Upper lobe of left lung (tissue), 6 donors: Measurements from ENCODE around the gene PRKAR1B. TPM values are rescaled to one million over a fixed set of nuclear protein-coding genes. Genes with fewer than 3 reads are reported as not detected.
A peak's percentile ranks its signal among the peaks of the same experiment; 100 is the strongest.

Experiments
- ATAC-seq, 2 donors: fragments of 200-7000 bp; cut with Tn5 transposase; one replicate each; pipeline ENCODE4 v1.9.1; 2022; ENCODE audit warnings: mild to moderate bottlenecking in 2 of 2, moderate library complexity in 2 of 2; ENCODE audit not compliant: low FRiP score in 2 of 2
- DNase-seq, 2 donors: peaks; one replicate each; pipeline ENCODE4 v3.0.0-alpha.2; 2019 to 2020
- H3K27ac ChIP-seq, 4 donors: fragments of 200-600 bp; sonication (generic); one replicate each; pipeline ENCODE4 v1.5.1; 2016 to 2019
- H3K27me3 ChIP-seq, 4 donors: fragments of 200-600 bp; sonication (generic); one replicate each; pipeline ENCODE4 v1.5.1; 2017 to 2019
- H3K36me3 ChIP-seq, 4 donors: fragments of 200-600 bp; sonication (generic); one replicate each; pipeline ENCODE4 v1.5.1; 2016 to 2019
- H3K4me1 ChIP-seq, 4 donors: fragments of 200-600 bp; sonication (generic); one replicate each; pipeline ENCODE4 v1.5.1; 2018 to 2019
- H3K4me3 ChIP-seq, 4 donors: fragments of 200-600 bp; sonication (generic); one replicate each; pipeline ENCODE4 v1.5.1; 2017 to 2019; ENCODE audit warnings: mild to moderate bottlenecking in 2 of 4, moderate library complexity in 1 of 4
- H3K9me3 ChIP-seq, 4 donors: fragments of 200-600 bp; sonication (generic); one replicate each; pipeline ENCODE4 v1.5.1; 2018 to 2019
- EP300 ChIP-seq, 4 donors: sonication (generic); formaldehyde crosslinking; IDR thresholded peaks; one replicate each; pipeline ENCODE4 v1.5.1; 2017; ENCODE audit warnings: antibody characterized with exemption in 4 of 4, control low read depth in 2 of 4
- POLR2A ChIP-seq, 4 donors: fragments of 450-650 bp; IDR thresholded peaks; one replicate each; pipeline ENCODE4 v1.5.1; 2016 to 2017; ENCODE audit warnings: antibody characterized with exemption in 4 of 4, mild to moderate bottlenecking in 2 of 4
- POLR2AphosphoS5 ChIP-seq, 2 donors: sonication (generic); formaldehyde crosslinking; IDR thresholded peaks; one replicate each; pipeline ENCODE4 v1.5.1; 2017; ENCODE audit warnings: antibody characterized with exemption in 2 of 2
- WGBS, 2 donors: methylation state at CpG; one replicate each; pipeline ENCODE4 v1.1.5; 2017 to 2018; 5-methylcytosine and 5-hydroxymethylcytosine counted together
- total RNA-seq, 6 donors: library from RNA; depleted of rRNA in 4 of 6; stranded (reverse); fragments of >200 nt in 4 of 6; gene quantifications; one replicate each; pipeline versions ENCODE4 v1.1.0 to v1.2.1, GENCODE V29; 2016 to 2021
- TF ChIP-seq, protein P1 (sequence below), 6 experiments: fragments of 450-650 bp in 4 of 6; fragments of 200-600 bp in 2 of 6; sonication (generic) in 2 of 6; IDR thresholded peaks; one replicate each; pipeline ENCODE4 v1.5.1; 2016 to 2019; ENCODE audit warnings: antibody characterized with exemption in 6 of 6
- donor health status: DM: no; HTN: no; CAD: no; lungs with moderate emphysema.
- donor health status: DM: no; HTN: yes; CAD: no; lungs with severe emphysema.

The PRKAR1B gene
- total RNA-seq, 6 donors from 2014 or later = 10.3 to 24.4 (median 20.9) TPM

DNA sequence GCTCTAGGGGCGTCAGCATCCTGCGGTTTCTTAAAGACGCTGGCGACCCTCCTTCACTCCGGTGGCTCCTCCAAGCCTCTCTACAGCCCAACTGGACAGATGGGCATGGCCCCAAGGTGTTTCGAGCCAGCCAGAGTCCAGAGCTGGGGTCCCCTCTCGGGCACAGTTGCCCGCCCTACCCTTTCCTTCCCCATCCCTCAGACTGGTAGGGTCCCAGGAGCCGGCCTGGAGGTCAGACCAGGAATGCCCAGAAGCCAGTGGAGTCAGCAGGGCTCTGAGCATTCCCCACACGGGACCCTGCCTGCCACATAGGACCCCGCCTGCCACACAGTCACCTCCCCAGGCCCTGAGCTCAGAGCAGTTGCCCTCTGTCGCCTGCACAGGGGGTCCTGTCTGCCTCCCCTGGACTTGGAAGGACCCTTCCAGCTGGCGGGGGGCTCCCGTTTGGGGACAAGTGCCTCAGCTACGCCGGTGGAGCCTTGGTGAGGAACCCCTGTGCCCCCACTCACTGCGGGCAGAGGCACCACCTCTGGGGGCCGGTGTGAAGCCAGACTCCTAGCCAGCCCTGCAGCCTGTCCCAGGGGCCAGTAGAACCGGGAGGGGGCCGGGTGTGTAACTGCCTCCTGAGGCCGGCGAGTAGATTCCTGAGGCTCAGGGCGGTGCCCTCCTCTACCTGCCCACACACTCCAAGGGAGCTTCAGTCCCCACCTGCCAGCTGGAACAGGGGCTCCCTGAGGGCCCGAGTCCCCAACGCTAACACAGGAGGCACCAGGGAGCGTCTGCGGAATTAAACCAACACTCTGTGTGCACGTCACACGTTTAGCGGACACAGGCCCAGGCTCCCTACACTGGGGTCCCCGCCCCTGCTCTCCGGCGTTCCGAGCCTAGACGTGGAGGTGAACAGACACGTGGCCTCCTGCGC is 188.1 kb downstream of the PRKAR1B start:
- ATAC-seq (peak in 1 of 2 donors; percentile 68), DNase-seq (peak; percentile 55 to 71)
- peaks cover 0 to 4% (median 0%) of the 10 kb centered on the region in 4 donors for H3K9me3 ChIP-seq
- WGBS, 2 donors = 68 to 80% methylated on average over 17 to 34 of the region's 37 CpGs
- H3K27ac ChIP-seq = peak overlapping the region; percentile 65 to 81 (median 72)
- peak overlapping the region in 1 of 4 donors; percentile 0 for H3K4me3 ChIP-seq
- TF ChIP-seq, protein P1, sequence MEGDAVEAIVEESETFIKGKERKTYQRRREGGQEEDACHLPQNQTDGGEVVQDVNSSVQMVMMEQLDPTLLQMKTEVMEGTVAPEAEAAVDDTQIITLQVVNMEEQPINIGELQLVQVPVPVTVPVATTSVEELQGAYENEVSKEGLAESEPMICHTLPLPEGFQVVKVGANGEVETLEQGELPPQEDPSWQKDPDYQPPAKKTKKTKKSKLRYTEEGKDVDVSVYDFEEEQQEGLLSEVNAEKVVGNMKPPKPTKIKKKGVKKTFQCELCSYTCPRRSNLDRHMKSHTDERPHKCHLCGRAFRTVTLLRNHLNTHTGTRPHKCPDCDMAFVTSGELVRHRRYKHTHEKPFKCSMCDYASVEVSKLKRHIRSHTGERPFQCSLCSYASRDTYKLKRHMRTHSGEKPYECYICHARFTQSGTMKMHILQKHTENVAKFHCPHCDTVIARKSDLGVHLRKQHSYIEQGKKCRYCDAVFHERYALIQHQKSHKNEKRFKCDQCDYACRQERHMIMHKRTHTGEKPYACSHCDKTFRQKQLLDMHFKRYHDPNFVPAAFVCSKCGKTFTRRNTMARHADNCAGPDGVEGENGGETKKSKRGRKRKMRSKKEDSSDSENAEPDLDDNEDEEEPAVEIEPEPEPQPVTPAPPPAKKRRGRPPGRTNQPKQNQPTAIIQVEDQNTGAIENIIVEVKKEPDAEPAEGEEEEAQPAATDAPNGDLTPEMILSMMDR (IDR thresholded peaks at IDR 0.05) = no peak
- TF ChIP-seq POLR2A (IDR thresholded peaks at IDR 0.05) = peak in 1 of 4 donors; percentile 27
- TF ChIP-seq POLR2AphosphoS5 (IDR thresholded peaks at IDR 0.05) = no peak
- peaks cover 14 to 21% (median 17%) of the 10 kb centered on the region in 4 donors for H3K4me1 ChIP-seq
- no peaks in the 10 kb centered on the region for H3K27me3 ChIP-seq
- no peaks in the 10 kb centered on the region for H3K36me3 ChIP-seq

DNA sequence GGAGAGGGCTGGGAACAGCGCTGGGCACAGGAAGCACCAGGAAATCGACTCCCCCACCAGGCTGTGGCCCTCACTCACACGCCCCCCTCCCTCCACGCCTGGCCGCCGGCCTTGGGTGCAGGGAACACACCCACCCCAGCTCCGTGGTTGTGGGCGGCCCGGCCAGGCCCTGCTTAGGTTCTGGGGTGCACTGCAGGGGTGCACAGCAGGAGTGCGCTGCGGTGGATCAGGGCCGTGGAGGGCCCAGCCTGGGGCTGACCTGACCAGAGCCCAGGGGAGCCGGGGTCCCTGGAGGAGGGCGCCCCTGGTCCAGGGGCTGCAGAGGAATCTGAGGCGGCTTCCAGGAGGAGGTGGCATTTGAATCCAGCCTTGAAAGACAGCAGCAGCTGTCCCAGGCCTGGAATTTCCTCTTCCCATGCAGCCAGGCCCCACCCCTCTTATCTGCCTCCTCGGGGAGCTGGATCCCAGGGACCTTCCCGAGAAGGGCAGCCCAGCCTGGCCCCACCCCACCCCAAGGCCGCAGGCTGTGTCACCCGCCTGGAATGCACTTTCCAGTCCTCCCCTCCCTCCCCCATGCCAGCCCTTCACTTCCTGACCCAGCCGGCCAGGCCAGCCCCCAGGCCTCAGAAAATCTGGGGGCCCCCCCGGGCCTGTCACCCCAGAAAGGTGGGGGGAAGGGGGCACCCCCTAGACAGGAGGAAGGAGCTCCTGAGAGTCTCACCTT is 189.0 kb downstream of the PRKAR1B start:
- Histone ChIP-seq H3K27me3 (no peaks in the 10 kb centered on the region), H3K4me1 (peaks cover 14 to 21% (median 17%) of the 10 kb centered on the region in 4 donors), H3K36me3 (no peaks in the 10 kb centered on the region), H3K9me3 (peaks cover 0 to 4% (median 0%) of the 10 kb centered on the region in 4 donors), H3K4me3 (peak overlapping the region in 1 of 4 donors; percentile 24), H3K27ac (peak overlapping the region; percentile 65 to 81 (median 72))
- TF ChIP-seq POLR2AphosphoS5 (IDR thresholded peaks at IDR 0.05) (peak in 1 of 2 donors; percentile 37), EP300 (IDR thresholded peaks at IDR 0.05) (no peak), POLR2A (IDR thresholded peaks at IDR 0.05) (no peak)
- TF ChIP-seq, protein P1 (IDR thresholded peaks at IDR 0.05) = no peak
- peak; percentile 88 to 90 for DNase-seq
- ATAC-seq = peak; percentile 74 to 83
- 32% methylated on average over 16 of the region's 21 CpGs; no CpG with 5 or more reads in 1 of the 2 donors for WGBS, 2 donors

DNA sequence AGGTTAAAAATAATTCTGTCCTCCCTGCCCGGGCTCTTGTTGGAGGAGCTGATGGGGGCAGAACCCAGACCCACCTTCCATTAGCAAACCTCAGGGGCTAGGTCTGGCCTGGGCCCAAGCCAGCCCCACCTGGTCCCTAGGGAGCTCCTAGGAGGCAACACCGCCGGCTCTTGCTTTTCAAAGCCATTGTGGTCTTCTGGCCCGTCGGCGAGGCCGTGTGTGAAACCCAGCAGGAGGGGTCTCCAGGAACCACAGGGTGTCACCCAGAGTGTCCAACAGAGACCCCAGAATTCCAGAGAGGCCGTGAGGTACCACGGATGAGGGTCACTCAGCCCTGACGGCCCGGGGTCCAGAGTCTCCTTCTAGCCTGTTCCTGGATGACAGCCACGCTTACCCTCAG is 190.8 kb downstream of the PRKAR1B start:
- no peak overlapping the region for H3K4me3 ChIP-seq
- WGBS, 2 donors = 60 to 90% methylated on average over 1 to 8 of the region's 12 CpGs

DNA sequence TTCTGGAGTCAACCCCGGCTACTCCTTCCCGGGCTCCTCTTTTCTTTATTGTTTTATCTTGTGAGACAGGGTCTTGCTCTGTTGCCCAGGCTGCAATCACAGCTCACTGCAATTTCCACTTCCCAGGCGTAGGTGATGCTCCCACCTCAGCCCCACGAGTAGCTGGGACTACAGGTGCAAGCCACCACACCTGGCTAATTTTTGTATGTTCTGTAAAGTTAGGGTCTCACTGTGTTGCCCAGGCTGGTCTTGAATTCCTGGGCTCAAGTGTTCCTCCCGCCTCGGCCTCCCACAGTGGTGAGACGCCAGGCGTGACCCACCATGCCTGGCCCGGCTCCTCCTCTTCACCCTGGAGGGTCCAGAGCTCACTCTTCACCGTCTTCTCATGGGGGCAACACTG is 192.1 kb downstream of the PRKAR1B start:
- TF ChIP-seq EP300 (IDR thresholded peaks at IDR 0.05) (no peak), POLR2A (IDR thresholded peaks at IDR 0.05) (no peak), POLR2AphosphoS5 (IDR thresholded peaks at IDR 0.05) (no peak)
- TF ChIP-seq, protein P1 (IDR thresholded peaks at IDR 0.05) = no peak
- no peaks in the 10 kb centered on the region for H3K27me3 ChIP-seq
- DNase-seq (no peak), ATAC-seq (no peak)
- WGBS, 2 donors = 87 to 96% methylated on average over 10 of the region's 10 CpGs
- no peaks in the 10 kb centered on the region for H3K36me3 ChIP-seq
- no peak overlapping the region for H3K4me3 ChIP-seq
- H3K27ac ChIP-seq = no peak overlapping the region
- H3K4me1 ChIP-seq = peaks cover 14 to 21% (median 17%) of the 10 kb centered on the region in 4 donors
- H3K9me3 ChIP-seq = no peaks in the 10 kb centered on the region

More for the DNA sequence above, 190.8 kb downstream of the PRKAR1B start:
- H3K4me1 ChIP-seq = peaks cover 14 to 21% (median 17%) of the 10 kb centered on the region in 4 donors
- no peak overlapping the region for H3K27ac ChIP-seq
- ATAC-seq = no peak
- H3K36me3 ChIP-seq = no peaks in the 10 kb centered on the region
- no peaks in the 10 kb centered on the region for H3K27me3 ChIP-seq
- peaks cover 0 to 4% (median 0%) of the 10 kb centered on the region in 4 donors for H3K9me3 ChIP-seq
- DNase-seq = no peak
- TF ChIP-seq POLR2A (IDR thresholded peaks at IDR 0.05) = no peak
- TF ChIP-seq, protein P1 (IDR thresholded peaks at IDR 0.05) = no peak
